Lung (tissue), 12 donors: Measurements from ENCODE around the gene ZDHHC11B. TPM values are rescaled to one million over a fixed set of nuclear protein-coding genes. Genes with fewer than 3 reads are reported as not detected.

Source experiments
- ATAC-seq: fragments of 200-7000 bp; cut with Tn5 transposase; one replicate; pipeline ENCODE4 v1.9.1; 2020; ENCODE audit warnings: moderate number of reproducible peaks; ENCODE audit not compliant: insufficient read depth, low FRiP score
- DNase-seq, 3 donors: peaks; one replicate each; pipeline ENCODE4 v3.0.0-alpha.2; 2013 to 2017
- H3K27ac ChIP-seq, 2 donors: one replicate each; pipeline ENCODE4 v1.5.1; 2013; ENCODE audit warnings: mild to moderate bottlenecking in 2 of 2, moderate library complexity in 2 of 2, control low read depth in 1 of 2, inconsistent platforms in 1 of 2, low read depth in 1 of 2, low read length in 1 of 2
- H3K27me3 ChIP-seq, 3 donors: one replicate each; pipeline ENCODE4 v1.5.1; 2013; ENCODE audit warnings: low read length in 2 of 3; ENCODE audit not compliant: control insufficient read depth in 3 of 3, insufficient read depth in 3 of 3
- H3K36me3 ChIP-seq, 4 donors: one replicate each; pipeline ENCODE4 v1.5.1; 2013; ENCODE audit warnings: low read length in 4 of 4, mild to moderate bottlenecking in 1 of 4, moderate library complexity in 1 of 4; ENCODE audit not compliant: control insufficient read depth in 4 of 4, insufficient read depth in 4 of 4
- H3K4me1 ChIP-seq, 5 donors: one replicate each; pipeline ENCODE4 v1.5.1; 2013; ENCODE audit warnings: low read length in 5 of 5, mild to moderate bottlenecking in 2 of 5, moderate library complexity in 1 of 5; ENCODE audit not compliant: control insufficient read depth in 5 of 5, insufficient read depth in 5 of 5
- H3K4me3 ChIP-seq: one replicate; pipeline ENCODE4 v1.5.1; 2013; ENCODE audit warnings: mild to moderate bottlenecking, control low read depth, moderate library complexity
- H3K9ac ChIP-seq, 2 donors: one replicate each; pipeline ENCODE4 v1.5.1; 2013; ENCODE audit warnings: low read length in 2 of 2, control low read depth in 1 of 2; ENCODE audit not compliant: insufficient read depth in 1 of 2
- H3K9me3 ChIP-seq, 4 donors: one replicate each; pipeline ENCODE4 v1.5.1; 2013; ENCODE audit warnings: low read length in 3 of 4, mild to moderate bottlenecking in 1 of 4, moderate library complexity in 1 of 4; ENCODE audit not compliant: control insufficient read depth in 4 of 4, insufficient read depth in 3 of 4
- WGBS, 2 donors: extraction: QIAGEN DNeasy Blood & Tissue Kit; methylation state at CpG; one replicate each; pipeline ENCODE4 v1.1.7; 2013; 5-methylcytosine and 5-hydroxymethylcytosine counted together
- polyA plus RNA-seq, 2 donors: library from polyadenylated mRNA; stranded (reverse); fragments of 200-250 nt; gene quantifications; one replicate each; pipeline ENCODE4 v1.2.1, GENCODE V29; 2013
- total RNA-seq, 2 donors: library from RNA; depleted of rRNA in 1 of 2; stranded (reverse); fragments of >200 nt in 1 of 2; gene quantifications; one replicate each; pipeline ENCODE4 v1.2.1, GENCODE V29; 2014 to 2021
- TF ChIP-seq, protein P1 (sequence below): IDR thresholded peaks from 2 replicates; pipeline ENCODE4 v1.5.1; 2012; ENCODE audit warnings: mild to moderate bottlenecking; ENCODE audit errors: control extremely low read depth, extremely low read depth
- donor health status: control.
- donor health status: control.
- donor health status: Bipolar disorder and iron deficiency.
- donor health status: healthy.
- donor health status: DM: yes; HTN: yes; CAD: no.

Gene ZDHHC11B
- total and polyA plus RNA-seq, 4 donors, result 3.1 to 44.4 (median 6.0) TPM

DNA sequence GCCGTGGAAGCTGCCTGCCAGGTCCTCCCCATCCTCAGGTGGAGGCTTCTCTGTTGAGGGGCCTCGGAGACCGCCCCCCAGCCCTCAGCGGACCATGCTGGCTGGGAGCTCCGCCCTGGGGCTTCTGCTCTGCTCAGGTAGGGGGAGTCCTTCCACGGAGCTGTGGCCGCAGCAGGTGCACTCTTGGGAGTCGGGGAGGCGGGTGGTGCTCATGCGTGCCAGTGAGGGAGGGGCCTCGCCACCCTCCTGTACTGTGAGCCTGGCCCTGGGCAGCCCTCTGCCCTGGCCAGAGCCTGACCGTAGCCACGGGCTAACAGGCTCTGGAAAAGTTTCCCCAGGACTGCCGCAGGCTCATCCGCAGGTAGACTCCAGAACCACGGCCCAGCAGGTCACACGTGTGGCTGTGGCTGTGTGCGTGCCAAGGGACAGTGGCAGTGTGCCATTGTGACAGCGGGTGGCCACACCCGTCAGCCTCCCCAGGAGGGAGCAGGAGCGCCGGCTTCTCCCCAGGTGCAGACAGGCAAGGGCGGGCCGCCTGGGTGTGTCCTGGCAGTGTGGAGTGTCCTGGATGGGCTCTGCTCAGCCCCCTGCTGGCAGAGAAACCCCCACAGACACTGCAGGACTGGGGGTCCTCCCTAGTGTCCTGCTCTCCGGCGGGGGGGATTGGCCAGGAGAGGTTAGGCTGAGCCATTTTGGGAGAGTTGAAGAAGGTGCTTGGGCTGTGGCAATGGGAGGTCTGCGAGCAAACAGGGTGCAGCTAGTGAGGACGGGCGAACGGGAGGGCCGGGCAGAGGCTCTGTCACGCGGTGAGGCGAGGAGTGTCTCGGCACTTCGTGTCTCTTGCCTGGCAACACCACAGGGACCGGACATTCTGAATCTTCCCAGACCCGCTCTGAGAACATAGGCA lies 120.8 kb downstream of the ZDHHC11B start:
- H3K9ac ChIP-seq, result no peak overlapping the region
- H3K4me1 ChIP-seq, result no peaks in the 10 kb centered on the region
- TF ChIP-seq, protein P1, sequence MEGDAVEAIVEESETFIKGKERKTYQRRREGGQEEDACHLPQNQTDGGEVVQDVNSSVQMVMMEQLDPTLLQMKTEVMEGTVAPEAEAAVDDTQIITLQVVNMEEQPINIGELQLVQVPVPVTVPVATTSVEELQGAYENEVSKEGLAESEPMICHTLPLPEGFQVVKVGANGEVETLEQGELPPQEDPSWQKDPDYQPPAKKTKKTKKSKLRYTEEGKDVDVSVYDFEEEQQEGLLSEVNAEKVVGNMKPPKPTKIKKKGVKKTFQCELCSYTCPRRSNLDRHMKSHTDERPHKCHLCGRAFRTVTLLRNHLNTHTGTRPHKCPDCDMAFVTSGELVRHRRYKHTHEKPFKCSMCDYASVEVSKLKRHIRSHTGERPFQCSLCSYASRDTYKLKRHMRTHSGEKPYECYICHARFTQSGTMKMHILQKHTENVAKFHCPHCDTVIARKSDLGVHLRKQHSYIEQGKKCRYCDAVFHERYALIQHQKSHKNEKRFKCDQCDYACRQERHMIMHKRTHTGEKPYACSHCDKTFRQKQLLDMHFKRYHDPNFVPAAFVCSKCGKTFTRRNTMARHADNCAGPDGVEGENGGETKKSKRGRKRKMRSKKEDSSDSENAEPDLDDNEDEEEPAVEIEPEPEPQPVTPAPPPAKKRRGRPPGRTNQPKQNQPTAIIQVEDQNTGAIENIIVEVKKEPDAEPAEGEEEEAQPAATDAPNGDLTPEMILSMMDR, result no peak
- WGBS, 2 donors, result 95 to 96% methylated on average over 37 to 38 of the region's 38 CpGs
- H3K36me3 ChIP-seq, result peaks cover 0 to 55% (median 26%) of the 10 kb centered on the region in 4 donors
- H3K4me3 ChIP-seq, result no peak overlapping the region
- ATAC-seq, result no peak
- no peak for DNase-seq
- H3K9me3 ChIP-seq, result peaks cover 0 to 2% (median 0%) of the 10 kb centered on the region in 4 donors
- no peak overlapping the region for H3K27ac ChIP-seq
- H3K27me3 ChIP-seq, result no peaks in the 10 kb centered on the region

- H3K36me3 ChIP-seq, result peaks cover 0 to 59% (median 26%) of the 10 kb centered on the region in 4 donors
- no peaks in the 10 kb centered on the region for H3K4me1 ChIP-seq
- no peak for DNase-seq
- WGBS, 2 donors, result 94 to 98% methylated on average over 56 of the region's 56 CpGs
- no peak overlapping the region for H3K4me3 ChIP-seq
- no peak for ATAC-seq
- no peak overlapping the region for H3K27ac ChIP-seq
- TF ChIP-seq, protein P1, result no peak
- H3K9ac ChIP-seq, result no peak overlapping the region
- no peaks in the 10 kb centered on the region for H3K27me3 ChIP-seq
- peaks cover 0 to 6% (median under 1%) of the 10 kb centered on the region in 4 donors for H3K9me3 ChIP-seq
These were observed 121.6 kb downstream of the ZDHHC11B start for GRCh38 chr5:662751-663435.

- TF ChIP-seq, protein P1, result no peak
- Histone ChIP-seq H3K4me1 (no peaks in the 10 kb centered on the region), H3K4me3 (no peak overlapping the region), H3K27me3 (no peaks in the 10 kb centered on the region), H3K27ac (no peak overlapping the region), H3K9ac (no peak overlapping the region), H3K9me3 (peaks cover 0 to 8% (median 5%) of the 10 kb centered on the region in 4 donors), H3K36me3 (peaks cover 0 to 64% (median 31%) of the 10 kb centered on the region in 4 donors)
- WGBS, 2 donors, result 97% methylated on average over 48 to 53 of the region's 53 CpGs
- DNase-seq (no peak), ATAC-seq (no peak)
These were observed 122.4 kb downstream of the ZDHHC11B start for GRCh38 chr5:661891-662750.
